NCI-H774 (cell line): ENCODE data around the gene MAGI2.
A peak's percentile ranks its signal among the peaks of the same experiment; 100 is the strongest.

ENCODE experiments used
- DNase-seq: peaks from one replicate; lab custom pipeline; 2025; lab: John Stamatoyannopoulos, UW

The MAGI2 gene

GRCh38 chr7:79257959-79258358 is 195.5 kb downstream of the MAGI2 start:
- DNase-seq: no peak

- DNase-seq: no peak
Measured at GRCh38 chr7:79245623-79246249, 207.7 kb downstream of the MAGI2 start.

- no peak for DNase-seq
Measured at GRCh38 chr7:79244482-79244881, 209.0 kb downstream of the MAGI2 start.

- no peak for DNase-seq
Measured at GRCh38 chr7:79241288-79242060, 212.0 kb downstream of the MAGI2 start.

GRCh38 chr7:79240413-79240812 is 213.1 kb downstream of the MAGI2 start:
- DNase-seq: no peak

- DNase-seq: no peak
Measured at GRCh38 chr7:79236352-79237028, 217.0 kb downstream of the MAGI2 start.

GRCh38 chr7:79227044-79227443 is 226.4 kb downstream of the MAGI2 start:
- peak; percentile 72 for DNase-seq

GRCh38 chr7:79221211-79221610 is 232.3 kb downstream of the MAGI2 start:
- DNase-seq: no peak

- no peak for DNase-seq
Measured at GRCh38 chr7:79217976-79218626, 235.4 kb downstream of the MAGI2 start.

- DNase-seq: no peak
Measured at GRCh38 chr7:79217468-79217867, 236.0 kb downstream of the MAGI2 start.

- DNase-seq: no peak
Measured at GRCh38 chr7:79216236-79216635, 237.2 kb downstream of the MAGI2 start.

GRCh38 chr7:79212334-79212733 is 241.1 kb downstream of the MAGI2 start:
- DNase-seq: no peak

GRCh38 chr7:79211724-79212123 is 241.7 kb downstream of the MAGI2 start:
- no peak for DNase-seq

- DNase-seq: no peak
Measured at GRCh38 chr7:79199961-79200360, 253.5 kb downstream of the MAGI2 start.

- no peak for DNase-seq
Measured at GRCh38 chr7:79199266-79199665, 254.2 kb downstream of the MAGI2 start.

GRCh38 chr7:79185605-79186004 is 267.9 kb downstream of the MAGI2 start:
- DNase-seq: no peak

- DNase-seq: no peak
Measured at GRCh38 chr7:79182283-79182682, 271.2 kb downstream of the MAGI2 start.

- DNase-seq: no peak
Measured at GRCh38 chr7:79180533-79180932, 272.9 kb downstream of the MAGI2 start.

GRCh38 chr7:79176859-79177477 is 276.5 kb downstream of the MAGI2 start:
- DNase-seq: peak; percentile 33

- DNase-seq: no peak
Measured at GRCh38 chr7:79175374-79175773, 278.1 kb downstream of the MAGI2 start.

GRCh38 chr7:79165225-79165624 is 288.2 kb downstream of the MAGI2 start:
- DNase-seq: no peak

- DNase-seq: no peak
Measured at GRCh38 chr7:79159040-79159664, 294.3 kb downstream of the MAGI2 start.
